Muscle layer of colon (tissue), 2 donors: ENCODE data around the gene ZNF407.

Experiments
- H3K27ac ChIP-seq: one replicate; pipeline ENCODE4 v1.7.0; 2013; ENCODE audit warnings: low read depth, mild to moderate bottlenecking, low read length, moderate library complexity
- H3K27me3 ChIP-seq, 2 donors: one replicate each; pipeline ENCODE4 v1.7.0; 2013; ENCODE audit warnings: low read length in 2 of 2, mild to moderate bottlenecking in 2 of 2; ENCODE audit not compliant: insufficient read depth in 2 of 2, control insufficient read depth in 1 of 2
- H3K36me3 ChIP-seq: one replicate; pipeline ENCODE4 v1.7.0; 2013; ENCODE audit warnings: mild to moderate bottlenecking, low read length; ENCODE audit not compliant: insufficient read depth
- H3K4me1 ChIP-seq: one replicate; pipeline ENCODE4 v1.7.0; 2013; ENCODE audit warnings: mild to moderate bottlenecking, low read length; ENCODE audit not compliant: insufficient read depth
- H3K4me3 ChIP-seq, 2 donors: one replicate each; pipeline ENCODE4 v1.7.0; 2013; ENCODE audit warnings: low read length in 2 of 2, low read depth in 1 of 2, mild to moderate bottlenecking in 1 of 2, moderate library complexity in 1 of 2
- H3K9ac ChIP-seq: one replicate; pipeline ENCODE4 v1.7.0; 2013; ENCODE audit warnings: low read length
- H3K9me3 ChIP-seq: one replicate; pipeline ENCODE4 v1.7.0; 2013; ENCODE audit warnings: mild to moderate bottlenecking, low read length
- donor health status: abdominal sarcoma.
- donor health status: Adenocarcinoma of cecum.

The ZNF407 gene

DNA sequence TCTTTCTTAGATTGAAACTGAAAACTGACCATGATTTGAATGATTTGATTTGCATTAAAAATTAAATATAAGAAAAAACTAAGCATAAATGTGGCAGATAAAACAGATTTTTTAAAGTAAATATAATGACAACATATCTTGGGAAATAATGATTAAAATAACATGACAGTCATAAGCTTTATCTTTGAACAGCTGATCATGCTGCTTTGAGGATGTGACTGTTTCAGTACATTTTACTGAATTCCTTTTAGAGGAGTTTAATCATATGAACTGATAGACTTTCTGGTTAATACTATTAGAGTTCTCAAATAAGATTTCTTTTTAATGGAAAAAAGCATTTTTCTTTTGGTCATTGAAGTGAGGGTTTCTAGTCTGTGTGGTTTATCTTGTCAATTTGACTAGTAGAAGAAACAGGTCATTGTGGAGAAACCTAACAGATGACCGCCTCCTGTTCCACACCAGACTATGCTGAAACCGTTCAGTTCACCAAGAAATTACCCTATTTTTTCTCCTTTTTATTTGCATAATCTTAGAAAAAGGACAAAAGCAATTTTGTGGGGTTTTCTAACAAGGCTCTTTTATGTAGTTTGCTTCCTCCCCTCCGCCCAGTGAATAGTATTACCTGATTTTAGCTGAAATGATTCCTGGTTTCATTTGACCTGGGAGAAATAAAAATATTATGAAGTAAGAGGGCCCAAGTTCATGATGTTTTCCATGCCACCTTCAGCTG is 349.1 kb downstream of the ZNF407 start:
- H3K4me1 ChIP-seq = peaks cover 10% of the 10 kb centered on the region
- no peaks in the 10 kb centered on the region for H3K36me3 ChIP-seq
- H3K4me3 ChIP-seq = no peak overlapping the region
- no peaks in the 10 kb centered on the region for H3K27me3 ChIP-seq
- no peak overlapping the region for H3K27ac ChIP-seq
- no peak overlapping the region for H3K9ac ChIP-seq
- no peaks in the 10 kb centered on the region for H3K9me3 ChIP-seq

DNA sequence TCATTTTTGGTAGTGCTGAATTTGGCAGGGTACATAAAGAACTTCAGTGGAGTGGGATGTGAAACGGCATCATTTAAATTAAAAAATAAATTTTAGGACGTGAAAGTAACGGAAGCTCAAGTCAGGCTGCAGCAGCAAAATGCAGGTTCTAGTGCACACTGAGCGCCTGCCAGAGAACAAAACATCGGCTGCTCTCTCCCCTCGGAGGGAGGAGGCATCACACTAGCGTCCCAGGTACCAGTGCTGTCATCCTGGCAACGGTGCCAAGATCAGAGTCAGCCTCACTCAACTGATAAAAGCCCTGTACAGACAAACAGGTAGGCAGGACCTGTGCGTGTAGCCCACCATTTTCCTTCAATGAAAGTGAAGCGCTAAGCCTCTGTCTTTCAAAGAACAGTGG is 349.7 kb downstream of the ZNF407 start:
- Histone ChIP-seq H3K4me1 (peaks cover 10% of the 10 kb centered on the region), H3K9ac (no peak overlapping the region), H3K36me3 (no peaks in the 10 kb centered on the region), H3K4me3 (no peak overlapping the region), H3K27me3 (no peaks in the 10 kb centered on the region), H3K27ac (no peak overlapping the region), H3K9me3 (no peaks in the 10 kb centered on the region)

GRCh38 chr18:74947875-74948274 is 350.2 kb downstream of the ZNF407 start:
- no peak overlapping the region for H3K27ac ChIP-seq
- H3K9ac ChIP-seq = no peak overlapping the region
- peaks cover 10% of the 10 kb centered on the region for H3K4me1 ChIP-seq
- no peaks in the 10 kb centered on the region for H3K9me3 ChIP-seq
- no peaks in the 10 kb centered on the region for H3K36me3 ChIP-seq
- no peak overlapping the region for H3K4me3 ChIP-seq
- no peaks in the 10 kb centered on the region for H3K27me3 ChIP-seq

DNA sequence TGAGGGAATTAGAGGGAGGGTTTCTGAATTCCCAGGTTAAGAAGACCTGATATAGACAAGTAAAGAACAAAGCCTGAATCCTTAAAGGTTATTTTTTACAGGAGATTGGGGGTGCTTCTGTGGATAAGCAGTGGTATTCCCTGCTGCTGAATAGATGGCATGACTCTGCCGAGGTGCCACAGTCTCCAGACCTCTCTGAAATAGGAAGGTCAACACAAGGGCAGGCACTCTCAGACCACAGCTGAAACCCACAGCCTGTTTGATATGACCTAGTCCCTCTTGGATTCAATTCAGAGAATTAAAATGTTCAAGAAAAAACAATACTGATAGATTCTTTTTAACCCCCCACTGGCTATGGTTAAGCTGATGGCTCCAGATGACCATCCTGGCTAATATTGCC is 351.9 kb downstream of the ZNF407 start:
- Histone ChIP-seq H3K4me3 (no peak overlapping the region), H3K27me3 (no peaks in the 10 kb centered on the region), H3K9ac (no peak overlapping the region), H3K36me3 (no peaks in the 10 kb centered on the region), H3K9me3 (no peaks in the 10 kb centered on the region), H3K4me1 (peaks cover 10% of the 10 kb centered on the region), H3K27ac (no peak overlapping the region)

DNA sequence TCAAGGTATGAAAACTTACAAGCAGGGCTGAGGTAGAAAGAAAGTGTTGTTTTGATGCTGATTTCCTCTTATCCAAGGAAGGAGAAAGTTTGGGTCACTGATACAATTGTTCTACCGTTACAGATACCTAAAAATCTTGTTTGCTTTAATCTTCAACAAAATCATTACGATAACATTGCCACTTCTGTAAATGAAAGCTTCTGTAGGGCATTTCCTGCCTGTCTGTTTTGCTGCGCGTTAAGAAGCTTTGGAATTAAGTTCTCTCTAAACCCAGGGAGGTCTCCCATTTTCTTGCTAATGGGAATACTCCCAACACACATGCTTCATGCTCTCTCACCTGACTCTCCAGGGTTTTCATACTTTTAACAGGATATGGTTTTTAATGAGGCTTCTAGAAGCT is 352.8 kb downstream of the ZNF407 start:
- Histone ChIP-seq H3K36me3 (no peaks in the 10 kb centered on the region), H3K27ac (no peak overlapping the region), H3K4me3 (no peak overlapping the region), H3K4me1 (peaks cover 10% of the 10 kb centered on the region), H3K27me3 (no peaks in the 10 kb centered on the region), H3K9ac (no peak overlapping the region), H3K9me3 (no peaks in the 10 kb centered on the region)

- H3K27ac ChIP-seq = no peak overlapping the region
- H3K4me1 ChIP-seq = peaks cover 10% of the 10 kb centered on the region
- H3K9ac ChIP-seq = no peak overlapping the region
- no peaks in the 10 kb centered on the region for H3K9me3 ChIP-seq
- no peaks in the 10 kb centered on the region for H3K27me3 ChIP-seq
- no peak overlapping the region for H3K4me3 ChIP-seq
- no peaks in the 10 kb centered on the region for H3K36me3 ChIP-seq
Observed at GRCh38 chr18:74951165-74951760, 353.6 kb downstream of the ZNF407 start.

DNA sequence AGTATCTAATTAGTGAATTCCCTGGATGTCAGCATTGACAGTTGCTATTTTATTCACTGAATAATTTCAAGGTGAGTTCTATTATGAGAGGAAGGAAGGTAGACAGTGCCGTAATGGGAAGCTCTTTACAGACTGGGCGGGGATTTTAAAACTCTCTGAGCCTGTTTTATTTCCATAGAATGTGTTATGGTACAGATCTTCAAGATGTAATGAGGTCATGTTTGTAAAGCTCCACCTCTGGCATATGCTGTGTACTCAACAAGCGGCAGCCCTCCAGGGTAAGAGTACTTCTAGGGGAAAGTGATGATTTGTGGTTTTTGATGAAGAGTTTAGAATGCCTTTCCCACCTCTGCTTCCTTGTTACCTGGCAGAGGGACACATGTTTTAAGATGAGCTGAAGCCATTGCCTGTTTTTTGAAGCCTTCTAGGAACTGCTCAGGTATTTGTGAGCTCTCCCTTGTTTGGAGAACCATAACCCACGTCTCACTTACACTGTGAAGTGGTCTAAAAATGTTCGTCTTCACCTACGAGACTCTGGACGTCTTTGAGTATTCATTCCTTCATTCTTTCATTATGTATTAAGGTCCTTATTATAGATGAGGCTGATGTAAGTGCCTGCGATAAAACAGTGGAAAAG is 360.0 kb downstream of the ZNF407 start:
- no peaks in the 10 kb centered on the region for H3K9me3 ChIP-seq

GRCh38 chr18:74959216-74959615 is 361.5 kb downstream of the ZNF407 start:
- H3K27ac ChIP-seq = no peak overlapping the region
- no peaks in the 10 kb centered on the region for H3K9me3 ChIP-seq
- H3K9ac ChIP-seq = no peak overlapping the region
- no peaks in the 10 kb centered on the region for H3K4me1 ChIP-seq
- no peaks in the 10 kb centered on the region for H3K27me3 ChIP-seq
- no peaks in the 10 kb centered on the region for H3K36me3 ChIP-seq
- H3K4me3 ChIP-seq = no peak overlapping the region

More for the DNA sequence above, 360.0 kb downstream of the ZNF407 start:
- no peak overlapping the region for H3K27ac ChIP-seq
- H3K27me3 ChIP-seq = no peaks in the 10 kb centered on the region
- no peaks in the 10 kb centered on the region for H3K36me3 ChIP-seq
- H3K4me1 ChIP-seq = no peaks in the 10 kb centered on the region
- H3K4me3 ChIP-seq = no peak overlapping the region
- H3K9ac ChIP-seq = no peak overlapping the region

- no peak overlapping the region for H3K9ac ChIP-seq
- H3K27ac ChIP-seq = no peak overlapping the region
- no peaks in the 10 kb centered on the region for H3K36me3 ChIP-seq
- no peaks in the 10 kb centered on the region for H3K4me1 ChIP-seq
- no peaks in the 10 kb centered on the region for H3K9me3 ChIP-seq
- no peak overlapping the region for H3K4me3 ChIP-seq
- no peaks in the 10 kb centered on the region for H3K27me3 ChIP-seq
Observed at GRCh38 chr18:74961596-74961995, 363.9 kb downstream of the ZNF407 start.

- no peak overlapping the region for H3K27ac ChIP-seq
- H3K4me3 ChIP-seq = no peak overlapping the region
- H3K4me1 ChIP-seq = no peaks in the 10 kb centered on the region
- H3K9ac ChIP-seq = no peak overlapping the region
- no peaks in the 10 kb centered on the region for H3K9me3 ChIP-seq
- H3K27me3 ChIP-seq = no peaks in the 10 kb centered on the region
- H3K36me3 ChIP-seq = no peaks in the 10 kb centered on the region
Observed at GRCh38 chr18:74963820-74964446, 366.3 kb downstream of the ZNF407 start.

- no peak overlapping the region for H3K9ac ChIP-seq
- H3K4me3 ChIP-seq = no peak overlapping the region
- no peaks in the 10 kb centered on the region for H3K4me1 ChIP-seq
- no peak overlapping the region for H3K27ac ChIP-seq
- H3K9me3 ChIP-seq = no peaks in the 10 kb centered on the region
- no peaks in the 10 kb centered on the region for H3K27me3 ChIP-seq
- no peaks in the 10 kb centered on the region for H3K36me3 ChIP-seq
Observed at GRCh38 chr18:74965682-74966081, 368.0 kb downstream of the ZNF407 start.
